ENCODE data around the gene CORO1C.

GRCh38 chr12:108611884-108612415 is 119.4 kb downstream of the CORO1C start:
- TF ChIP-seq GATA2 (IDR thresholded peaks at IDR 0.05; ENCODE audit: low read depth, low read length) (no peak), GATA3 (IDR thresholded peaks at IDR 0.05; ENCODE audit: low read depth, low read length) (no peak)

All from SH-SY5Y (cell line).